ENCODE measurements around the gene PATJ.
"Not testable (repeated sequence)": the region's sequence is repeated elsewhere in the genome, so short reads cannot be mapped to it uniquely, and the experiment has no call there.

PATJ gene

DNA sequence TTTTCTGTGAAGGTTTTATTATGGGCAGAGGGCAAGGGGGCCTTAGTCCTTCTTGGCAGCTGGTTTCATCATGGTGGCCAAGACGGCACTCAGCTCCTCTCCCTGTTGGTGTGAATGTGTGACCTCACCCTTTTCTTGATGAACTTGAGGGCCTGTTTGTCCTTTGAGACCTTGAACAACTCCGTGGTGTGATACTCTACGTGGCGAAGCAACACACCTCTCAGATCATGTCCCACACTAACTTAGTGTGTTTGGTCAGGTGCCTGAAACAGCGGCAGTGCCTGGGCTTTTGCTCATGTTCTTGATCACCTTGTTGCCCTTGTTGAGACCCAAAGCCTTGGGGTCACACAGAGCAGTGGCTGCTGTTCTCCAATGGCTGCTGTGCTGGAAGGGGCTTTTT, 465.8 kb downstream of the PATJ start:
- DNase-seq (ENCODE audit: low read depth in 2 of 2) = no peak

DNA sequence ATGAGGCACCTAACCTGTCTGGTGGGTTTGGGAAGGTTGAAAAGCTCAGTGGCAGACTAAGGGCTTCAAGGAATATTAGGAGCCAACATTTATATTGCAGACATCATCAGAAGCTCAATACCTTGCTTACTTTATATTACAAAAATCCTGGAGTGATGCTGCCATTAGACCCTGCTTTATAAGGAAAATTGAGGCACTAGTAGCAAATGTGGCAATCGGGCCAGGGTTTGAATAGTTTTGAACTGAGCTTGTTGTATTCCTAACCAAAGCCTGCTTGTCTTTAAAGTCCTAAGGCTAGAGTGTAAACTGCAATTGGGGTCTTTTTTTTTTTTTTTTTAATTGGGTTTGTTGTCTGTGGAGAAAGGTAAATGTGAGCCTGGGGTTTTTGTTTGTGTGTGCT, 466.7 kb downstream of the PATJ start:
- DNase-seq (ENCODE audit: low read depth in 2 of 2) = no peak

DNA sequence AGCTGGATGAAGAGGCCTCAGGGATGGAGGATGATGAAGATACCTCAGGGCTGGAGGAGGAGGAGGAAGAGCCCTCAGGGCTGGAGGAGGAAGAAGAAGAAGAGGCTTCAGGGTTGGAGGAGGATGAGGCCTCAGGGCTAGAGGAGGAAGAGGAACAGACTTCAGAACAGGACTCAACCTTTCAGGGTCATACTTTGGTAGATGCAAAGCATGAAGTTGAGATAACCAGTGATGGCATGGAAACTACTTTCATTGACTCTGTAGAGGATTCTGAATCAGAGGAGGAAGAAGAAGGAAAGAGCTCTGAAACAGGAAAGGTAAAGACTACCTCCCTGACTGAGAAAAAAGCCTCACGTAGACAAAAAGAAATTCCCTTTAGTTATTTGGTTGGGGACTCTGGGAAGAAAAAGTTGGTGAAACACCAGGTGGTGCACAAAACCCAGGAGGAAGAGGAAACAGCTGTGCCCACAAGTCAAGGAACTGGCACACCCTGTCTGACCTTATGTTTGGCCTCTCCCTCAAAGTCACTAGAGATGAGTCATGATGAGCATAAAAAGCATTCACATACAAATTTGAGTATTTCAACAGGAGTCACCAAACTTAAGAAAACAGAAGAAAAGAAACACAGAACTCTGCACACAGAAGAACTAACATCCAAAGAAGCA, 467.8 kb downstream of the PATJ start:
- no peak for DNase-seq (ENCODE audit: low read depth in 2 of 2)

DNA sequence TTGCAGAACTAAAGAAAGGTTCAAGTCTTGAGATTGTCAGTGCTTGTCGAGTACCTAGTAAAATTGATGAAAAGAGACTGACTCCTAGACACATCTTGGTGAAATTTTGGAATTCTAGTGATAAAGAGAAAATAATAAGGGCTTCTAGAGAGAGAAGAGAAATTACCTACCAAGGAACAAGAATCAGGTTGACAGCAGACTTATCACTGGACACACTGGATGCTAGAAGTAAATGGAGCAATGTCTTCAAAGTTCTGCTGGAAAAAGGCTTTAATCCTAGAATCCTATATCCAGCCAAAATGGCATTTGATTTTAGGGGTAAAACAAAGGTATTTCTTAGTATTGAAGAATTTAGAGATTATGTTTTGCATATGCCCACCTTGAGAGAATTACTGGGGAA, 468.7 kb downstream of the PATJ start:
- DNase-seq (ENCODE audit: low read depth in 2 of 2) = no peak

DNA sequence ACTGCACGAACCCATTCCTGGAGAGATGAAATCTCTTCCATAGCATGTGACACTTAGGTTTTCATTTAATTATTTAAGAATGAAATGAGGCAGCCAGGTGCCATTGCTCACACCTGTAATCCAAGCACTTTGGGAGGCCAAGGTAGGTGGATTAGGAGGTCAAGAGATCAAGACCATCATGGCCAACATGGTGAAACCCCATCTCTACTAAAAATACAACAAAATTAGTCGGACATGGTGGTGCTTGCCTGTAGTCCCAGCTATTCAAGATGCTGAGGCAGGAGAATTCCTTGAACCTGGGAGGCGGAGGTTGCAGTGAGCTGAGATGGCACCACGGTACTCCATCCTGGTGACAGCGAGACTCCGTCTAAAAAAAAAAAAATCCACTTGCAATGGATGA, 470.1 kb downstream of the PATJ start:
- DNase-seq (ENCODE audit: low read depth in 2 of 2) = no peak

DNA sequence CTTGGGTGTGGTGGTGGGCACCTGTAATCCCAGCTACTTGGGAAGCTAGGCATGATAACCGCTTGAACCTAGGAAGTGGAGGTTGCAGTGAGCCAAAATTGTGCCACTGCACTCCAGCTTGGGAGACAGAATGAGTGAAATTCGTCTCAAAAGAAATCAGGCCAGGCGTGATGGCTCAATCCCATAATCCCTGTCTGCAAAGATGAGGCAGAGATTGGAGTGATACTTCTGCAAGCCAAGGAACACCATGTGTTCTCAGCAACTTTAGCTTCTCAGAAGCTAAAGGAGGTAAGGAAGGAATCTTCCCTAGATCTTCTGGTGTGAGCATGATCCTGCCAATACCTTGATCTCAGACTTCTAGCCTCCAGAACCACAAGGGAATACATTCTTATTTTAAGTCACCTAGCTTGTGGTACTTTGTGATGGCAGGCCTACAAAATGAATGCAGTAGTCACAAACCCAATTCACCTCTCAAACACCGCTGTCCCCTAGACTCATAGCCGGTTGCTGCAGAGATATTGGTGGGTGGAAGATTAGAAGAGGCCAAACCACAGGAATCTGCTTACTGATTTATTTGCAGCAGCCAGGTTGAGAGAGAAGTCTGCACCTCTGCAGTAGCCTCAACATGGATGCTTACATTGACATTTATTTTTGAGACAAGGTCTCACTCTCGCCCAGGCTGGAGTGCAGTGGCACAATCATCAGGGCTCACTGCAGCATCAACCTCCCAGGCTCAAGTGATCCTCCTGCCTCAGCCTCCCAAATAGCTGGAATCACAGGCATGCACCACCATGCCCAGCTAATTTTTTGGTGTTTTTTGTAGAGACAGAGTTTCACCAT, 471.0 kb downstream of the PATJ start:
- DNase-seq (ENCODE audit: low read depth in 2 of 2) = no peak

DNA sequence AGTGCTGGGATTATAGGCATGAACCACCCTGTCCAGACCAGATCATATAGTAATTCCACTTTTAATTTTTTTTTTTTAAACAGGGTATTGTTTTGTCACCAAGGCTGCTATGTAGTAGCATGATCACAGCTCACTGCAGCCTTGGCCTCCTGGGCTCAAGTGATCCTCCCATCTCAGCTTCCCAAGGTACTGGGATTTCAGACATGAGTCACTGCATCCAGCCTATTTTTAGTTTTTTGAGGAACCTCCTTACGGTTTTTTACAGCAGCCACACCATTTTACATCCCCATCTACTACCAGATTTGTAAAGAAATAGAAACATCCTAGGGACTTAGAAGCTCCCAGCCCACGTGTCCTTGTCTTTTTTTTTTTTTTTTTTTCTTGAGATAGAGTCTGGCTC, 476.3 kb downstream of the PATJ start:
- DNase-seq (ENCODE audit: low read depth in 2 of 2) = no peak

DNA sequence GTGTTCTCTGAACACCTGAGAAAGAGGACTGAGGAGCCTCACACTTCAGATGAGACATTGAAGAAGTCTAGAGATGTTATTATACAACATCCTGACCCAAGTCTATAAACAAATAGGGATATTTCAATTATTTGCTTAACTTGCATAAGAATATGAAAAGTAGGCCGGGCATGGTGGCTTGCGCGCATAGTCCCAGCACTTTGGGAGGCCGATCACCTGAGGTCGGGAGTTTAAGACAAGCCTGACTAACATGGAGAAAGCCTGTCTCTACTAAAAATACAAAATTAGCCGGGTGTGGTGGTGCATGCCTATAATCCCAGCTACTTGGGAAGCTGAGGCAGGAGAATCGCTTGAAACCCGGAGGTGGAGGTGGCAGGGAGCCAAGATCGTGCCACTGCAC, 478.2 kb downstream of the PATJ start:
- DNase-seq (ENCODE audit: low read depth in 2 of 2) = not testable (repeated sequence)

DNA sequence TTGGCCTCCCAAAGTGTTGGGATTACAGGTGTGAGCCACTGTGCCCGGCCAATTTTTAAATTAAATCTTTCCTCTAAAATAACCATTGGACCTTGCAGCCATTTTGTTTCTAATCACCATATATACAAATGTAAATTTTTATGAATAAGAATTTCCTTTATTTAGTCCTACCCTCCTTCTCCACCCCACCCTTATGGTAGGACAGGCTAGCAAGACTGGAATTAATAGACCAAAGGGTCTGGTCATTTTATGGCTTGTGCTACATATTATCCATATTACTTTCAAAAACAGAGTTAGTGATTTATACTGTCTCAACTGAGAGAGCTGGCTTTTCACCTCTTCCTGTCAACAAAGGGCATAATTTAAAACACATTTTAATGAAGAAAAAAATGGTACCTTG, 478.9 kb downstream of the PATJ start:
- DNase-seq (ENCODE audit: low read depth in 2 of 2) = no peak

DNA sequence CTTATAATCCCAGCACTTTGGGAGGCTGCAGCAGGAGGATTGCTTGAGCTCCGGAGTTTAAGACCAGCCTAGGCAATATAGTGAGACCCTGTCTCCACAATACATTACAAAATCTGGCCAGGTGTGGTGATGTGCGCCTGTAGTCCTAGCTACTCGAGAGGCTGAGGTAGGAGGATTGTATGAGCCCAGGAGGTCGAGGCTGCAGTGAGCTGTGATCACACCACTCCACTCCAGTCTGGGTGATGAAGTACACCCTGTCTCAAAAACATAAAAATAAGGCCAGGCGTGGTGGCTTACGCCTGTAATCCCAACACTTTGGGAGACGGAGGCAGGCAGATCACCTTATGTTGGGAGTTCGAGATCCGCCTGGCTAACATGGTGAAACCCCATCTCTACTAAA, 480.0 kb downstream of the PATJ start:
- DNase-seq (ENCODE audit: low read depth in 2 of 2) = no peak

DNA sequence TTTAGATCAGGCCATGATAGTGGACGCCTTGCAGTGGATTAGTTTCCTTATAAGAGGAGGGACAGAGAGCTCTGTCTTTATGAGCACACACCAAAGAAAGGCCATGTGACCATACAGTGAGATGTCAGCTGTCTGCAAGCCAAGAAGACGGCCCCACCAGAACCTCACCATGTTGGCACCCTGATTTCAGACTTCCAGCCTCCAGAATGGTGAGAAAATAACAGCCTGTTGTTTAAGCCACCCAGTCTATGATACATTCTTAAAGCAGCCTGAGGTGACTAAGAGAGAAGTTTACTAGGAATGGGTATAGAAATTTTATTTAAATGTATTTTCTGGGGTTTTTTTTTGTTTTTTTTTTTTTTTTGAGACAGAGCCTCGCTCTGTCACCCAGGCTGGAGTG, 481.9 kb downstream of the PATJ start:
- no peak for DNase-seq (ENCODE audit: low read depth in 2 of 2)

DNA sequence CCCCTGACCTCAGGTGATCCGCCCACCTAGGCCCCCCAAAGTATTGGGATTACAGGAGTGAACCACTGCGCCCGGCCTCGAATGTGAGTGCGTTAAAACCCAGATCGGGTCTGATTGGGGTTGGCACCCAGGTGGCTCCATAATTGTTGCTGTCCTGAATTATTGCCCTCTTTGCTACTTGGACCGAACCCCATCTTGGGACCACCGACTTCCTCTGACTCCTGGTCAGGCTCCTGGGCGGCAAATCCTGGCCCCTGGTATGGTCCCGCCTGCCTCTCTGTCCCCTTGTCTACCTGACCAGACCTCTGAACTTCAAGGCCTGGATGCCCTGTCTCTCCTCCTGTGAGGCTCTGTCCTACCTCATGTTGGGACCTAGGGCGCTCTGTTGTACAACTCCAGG, 485.2 kb downstream of the PATJ start:
- DNase-seq (ENCODE audit: low read depth in 2 of 2) = no peak
